Right renal cortex interstitium (tissue), 3 donors: ENCODE results near the gene PRDM9. TPM values are rescaled to one million over a fixed set of nuclear protein-coding genes. Genes with fewer than 3 reads are reported as not detected.
"Not testable (repeated sequence)": the region's sequence is repeated elsewhere in the genome, so short reads cannot be mapped to it uniquely, and the experiment has no call there.

Experiments
- DNase-seq, 3 donors: peaks; one replicate each; pipeline ENCODE4 v3.0.0-alpha.2; 2013; ENCODE audit warnings: low read depth in 3 of 3, low spot score in 2 of 3
- polyA plus RNA-seq, 3 donors: library from polyadenylated mRNA; unstranded; fragments of 120-200 nt; gene quantifications; one replicate each; pipeline ENCODE4 v1.2.1, GENCODE V29; 2013; ENCODE audit not compliant: insufficient read length in 3 of 3

PRDM9 gene
- polyA plus RNA-seq, 3 donors, result not detected

- not testable (repeated sequence) for DNase-seq
Measured at GRCh38 chr5:23526616-23527015, 19.2 kb downstream of the PRDM9 start.

GRCh38 chr5:23527216-23527920 lies 20.0 kb downstream of the PRDM9 start:
- DNase-seq, result not testable (repeated sequence)

GRCh38 chr5:23528677-23529076 lies 21.3 kb downstream of the PRDM9 start:
- no peak for DNase-seq

- no peak for DNase-seq
Measured at GRCh38 chr5:23530571-23530970, 23.2 kb downstream of the PRDM9 start.

GRCh38 chr5:23571059-23571458 lies 63.6 kb downstream of the PRDM9 start:
- DNase-seq, result no peak
